NT2/D1 (cell line): ENCODE results near the gene AHI1.

Experiments
- SUZ12 ChIP-seq: IDR thresholded peaks from 2 replicates; pipeline ENCODE4 v1.6.1; 2011; ENCODE audit not compliant: insufficient read length, insufficient read depth; ENCODE audit errors: extremely low read depth
- YY1 ChIP-seq: IDR thresholded peaks from 2 replicates; pipeline ENCODE4 v1.6.1; 2011; ENCODE audit not compliant: insufficient read length, insufficient read depth
- ZNF274 ChIP-seq: IDR thresholded peaks from 2 replicates; pipeline ENCODE4 v1.6.1; 2011; ENCODE audit warnings: mild to moderate bottlenecking, low read depth, low read length

- TF ChIP-seq YY1 (no peak), SUZ12 (no peak), ZNF274 (no peak)
These were observed 174.9 kb downstream of the AHI1 start for GRCh38 chr6:135322427-135323201.
